Loucy (cell line): Measurements from ENCODE around the gene SHISA4.

ENCODE experiments used
- H2AFZ ChIP-seq: fragments of 200-600 bp; sonication (generic); 2 replicates; pipeline ENCODE4 v1.6.0; 2016; ENCODE audit warnings: antibody characterized with exemption, mild to moderate bottlenecking, low read length, moderate library complexity
- H3F3A ChIP-seq: fragments of 200-600 bp; 2 replicates; pipeline ENCODE4 v1.6.0; 2016; ENCODE audit warnings: antibody characterized with exemption, low read depth, mild to moderate bottlenecking
- H3K27me3 ChIP-seq: fragments of 200-600 bp; sonication (generic); 2 replicates; pipeline ENCODE4 v1.6.1; 2014; ENCODE audit warnings: low read length, mild to moderate bottlenecking; ENCODE audit not compliant: insufficient read depth, poor library complexity, severe bottlenecking
- H3K36me3 ChIP-seq: fragments of 200-600 bp; sonication (generic); 2 replicates; pipeline ENCODE4 v1.6.1; 2016; ENCODE audit warnings: low read length; ENCODE audit not compliant: insufficient read depth
- H3K4me1 ChIP-seq: fragments of 200-600 bp; sonication (generic); 2 replicates; pipeline ENCODE4 v1.5.1; 2014; ENCODE audit warnings: low read length, mild to moderate bottlenecking; ENCODE audit not compliant: insufficient read depth, poor library complexity, severe bottlenecking
- H3K4me2 ChIP-seq: fragments of 200-600 bp; sonication (generic); 2 replicates; pipeline ENCODE4 v1.6.0; 2014; ENCODE audit warnings: antibody characterized with exemption, low read length, low read depth, mild to moderate bottlenecking; ENCODE audit not compliant: poor library complexity, severe bottlenecking
- H3K4me3 ChIP-seq: fragments of 200-600 bp; sonication (generic); 2 replicates; pipeline ENCODE4 v1.5.1; 2014; ENCODE audit warnings: low read length, mild to moderate bottlenecking, mixed read lengths; ENCODE audit not compliant: poor library complexity, severe bottlenecking
- H3K79me2 ChIP-seq: fragments of 200-600 bp; sonication (generic); 2 replicates; pipeline ENCODE4 v1.6.1; 2014; ENCODE audit warnings: low read length; ENCODE audit not compliant: insufficient read depth
- H3K9ac ChIP-seq: fragments of 200-600 bp; sonication (generic); 2 replicates; pipeline ENCODE4 v1.6.0; 2014; ENCODE audit warnings: mild to moderate bottlenecking, low read depth, low read length, moderate library complexity; ENCODE audit not compliant: poor library complexity, severe bottlenecking
- H3K9me2 ChIP-seq: fragments of 200-600 bp; sonication (generic); replicated peaks from 2 replicates; pipeline ENCODE4 v1.6.1; 2016; ENCODE audit warnings: low read depth, low read length, mixed read lengths
- H3K9me3 ChIP-seq: fragments of 200-600 bp; sonication (generic); 2 replicates; pipeline ENCODE4 v1.6.1; 2014; ENCODE audit warnings: mild to moderate bottlenecking, antibody characterized with exemption, low read length, low read depth; ENCODE audit not compliant: insufficient read depth
- H4K20me1 ChIP-seq: fragments of 200-600 bp; sonication (generic); 2 replicates; pipeline ENCODE4 v1.6.0; 2014; ENCODE audit warnings: antibody characterized with exemption, low read length, mild to moderate bottlenecking; ENCODE audit not compliant: insufficient read depth, poor library complexity, severe bottlenecking
- CTCF ChIP-seq: fragments of 200-600 bp; sonication (generic); conservative IDR thresholded peaks from 2 replicates; pipeline ENCODE4 v1.5.1; 2014; ENCODE audit warnings: mild to moderate bottlenecking, antibody characterized with exemption, low read length
- EZH2phosphoT487 ChIP-seq: fragments of 200-600 bp; IDR thresholded peaks from 2 replicates; pipeline ENCODE4 v1.6.1; 2018; ENCODE audit warnings: antibody characterized with exemption, mild to moderate bottlenecking, moderate library complexity, borderline replicate concordance

The SHISA4 gene

DNA sequence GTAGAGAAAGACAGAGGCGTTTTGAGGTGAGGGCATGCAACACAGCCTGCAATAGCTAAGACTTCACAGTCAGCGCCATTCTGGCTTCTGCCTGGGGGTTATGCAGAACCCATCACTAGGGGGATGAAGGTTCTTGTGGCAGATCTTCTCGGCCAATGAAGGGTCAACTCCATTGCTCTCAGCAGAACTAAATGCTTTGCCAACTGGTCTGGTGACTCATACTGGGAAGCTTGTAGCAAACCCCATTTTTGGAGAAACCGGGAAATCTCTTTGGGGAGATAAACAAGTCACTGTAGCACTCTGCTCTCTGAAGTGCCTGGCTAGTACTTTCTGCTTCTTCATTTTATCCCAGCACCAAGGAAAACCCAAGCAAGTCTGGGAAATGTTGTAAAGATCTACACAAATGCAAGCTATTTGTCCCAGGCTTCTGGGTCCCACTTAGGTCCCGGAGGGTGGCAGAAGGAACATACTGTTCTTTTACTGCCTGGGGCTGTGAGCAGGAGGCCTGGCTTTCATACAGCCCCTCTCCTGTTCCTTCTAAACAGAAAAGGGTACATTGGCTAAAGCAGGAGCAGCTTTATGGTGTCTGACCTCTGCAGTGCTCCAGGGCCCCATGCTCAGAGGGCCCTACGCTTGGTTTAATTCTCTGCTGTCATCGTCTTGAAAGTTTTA, 28.8 kb downstream of the SHISA4 start:
- H3K9me3 ChIP-seq: no peaks in the 10 kb centered on the region
- H3K4me1 ChIP-seq: peaks cover 11% of the 10 kb centered on the region
- H3K27me3 ChIP-seq: no peaks in the 10 kb centered on the region
- H3K36me3 ChIP-seq: no peaks in the 10 kb centered on the region
- no peak overlapping the region for H2AFZ ChIP-seq
- H3K9me2 ChIP-seq: no peaks in the 10 kb centered on the region
- no peaks in the 10 kb centered on the region for H3K79me2 ChIP-seq
- no peak for TF ChIP-seq EZH2phosphoT487
- TF ChIP-seq CTCF: no peak
- H3K4me2 ChIP-seq: no peak overlapping the region
- no peaks in the 10 kb centered on the region for H4K20me1 ChIP-seq
- H3K9ac ChIP-seq: no peak overlapping the region
- H3F3A ChIP-seq: no peaks in the 10 kb centered on the region
- H3K4me3 ChIP-seq: no peak overlapping the region

DNA sequence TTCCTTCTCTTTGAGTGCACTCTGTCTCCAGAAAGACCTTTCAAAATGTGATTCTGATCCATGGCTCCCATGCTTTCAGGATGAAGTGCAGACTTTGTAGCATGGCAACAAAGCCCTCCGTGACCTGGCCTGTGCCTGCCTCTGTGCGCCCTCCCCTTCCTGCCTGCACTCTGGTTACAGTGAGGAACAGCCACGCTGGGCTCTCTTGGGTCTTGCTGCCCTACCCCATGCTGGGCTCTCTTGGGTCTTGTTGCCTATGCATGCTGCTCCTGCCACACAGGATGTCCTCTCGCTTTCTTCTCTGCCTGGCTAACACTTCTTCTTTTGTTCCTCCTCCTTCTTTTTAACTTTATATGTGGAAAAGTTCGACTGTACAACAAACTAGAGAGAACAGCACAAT, 29.6 kb downstream of the SHISA4 start:
- no peak overlapping the region for H2AFZ ChIP-seq
- no peaks in the 10 kb centered on the region for H3K27me3 ChIP-seq
- no peak overlapping the region for H3K4me2 ChIP-seq
- no peaks in the 10 kb centered on the region for H3K36me3 ChIP-seq
- H3K9me3 ChIP-seq: no peaks in the 10 kb centered on the region
- H3K9ac ChIP-seq: no peak overlapping the region
- H3K4me3 ChIP-seq: no peak overlapping the region
- no peaks in the 10 kb centered on the region for H3K9me2 ChIP-seq
- H3K79me2 ChIP-seq: no peaks in the 10 kb centered on the region
- H4K20me1 ChIP-seq: no peaks in the 10 kb centered on the region
- TF ChIP-seq CTCF (no peak), EZH2phosphoT487 (no peak)
- H3F3A ChIP-seq: no peaks in the 10 kb centered on the region
- peaks cover 11% of the 10 kb centered on the region for H3K4me1 ChIP-seq

GRCh38 chr1:201921952-201922558, 33.4 kb downstream of the SHISA4 start:
- no peak overlapping the region for H3K4me2 ChIP-seq
- H3K27me3 ChIP-seq: no peaks in the 10 kb centered on the region
- no peak overlapping the region for H3K4me3 ChIP-seq
- H3K9ac ChIP-seq: no peak overlapping the region
- no peak overlapping the region for H2AFZ ChIP-seq
- no peak for TF ChIP-seq EZH2phosphoT487
- TF ChIP-seq CTCF: no peak
- H3K36me3 ChIP-seq: no peaks in the 10 kb centered on the region
- H3K79me2 ChIP-seq: no peaks in the 10 kb centered on the region
- H3K9me3 ChIP-seq: no peaks in the 10 kb centered on the region
- no peaks in the 10 kb centered on the region for H3F3A ChIP-seq
- no peaks in the 10 kb centered on the region for H3K9me2 ChIP-seq
- H3K4me1 ChIP-seq: no peaks in the 10 kb centered on the region
- no peaks in the 10 kb centered on the region for H4K20me1 ChIP-seq
